Measurements from ENCODE around the gene SLFN11. TPM values are rescaled to one million over a fixed set of nuclear protein-coding genes. Genes with fewer than 3 reads are reported as not detected.

Gene SLFN11
- total RNA-seq, 2 donors from 2014 or later, result 9.2 to 16.6 TPM

DNA sequence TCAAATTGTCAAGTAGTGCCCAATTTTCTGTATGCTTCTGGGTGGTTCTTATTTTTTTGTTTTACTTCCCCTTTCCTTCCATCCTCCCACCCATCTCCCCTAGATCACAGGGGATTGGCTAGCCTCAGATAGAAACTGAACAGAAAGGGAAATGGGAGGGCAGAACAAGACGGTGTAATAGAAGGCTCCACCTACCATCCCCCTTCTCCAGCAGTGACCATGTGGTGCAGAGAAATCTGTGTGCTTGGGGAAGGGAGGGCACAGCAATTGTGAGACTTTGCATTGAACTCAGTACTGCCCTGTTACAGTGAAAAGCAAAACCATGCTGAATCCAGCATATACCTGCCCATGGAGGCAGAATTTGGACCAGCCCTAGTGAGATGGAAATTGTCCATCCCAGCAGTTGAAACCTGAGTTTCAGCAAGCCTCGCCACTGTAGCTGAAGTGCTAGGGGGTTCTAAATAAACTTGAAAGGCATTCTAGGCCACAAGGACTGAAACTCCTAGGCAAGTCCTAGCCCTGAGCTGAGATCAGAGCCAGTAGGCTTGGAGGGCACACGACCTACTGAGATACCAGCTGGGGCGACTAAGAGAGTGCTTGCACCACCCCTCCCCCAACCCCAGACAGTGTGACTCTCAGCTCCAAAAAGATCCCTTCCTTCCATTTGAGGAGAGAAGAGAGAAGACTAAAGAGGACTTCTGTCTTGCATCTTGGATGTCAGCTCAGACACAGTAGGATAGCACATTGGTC is 5.2 kb downstream of the SLFN11 start:
- ATAC-seq, result no peak
- 38 to 50% methylated on average over 3 to 4 of the region's 4 CpGs for WGBS, 2 donors
- intact Hi-C loops (cut with DNase I), result no loop called here
- H3K4me3 ChIP-seq, result no peak overlapping the region
- H3K9me3 ChIP-seq, result peaks cover 0 to 6% (median 0%) of the 10 kb centered on the region in 3 donors
- peak in 1 of 4 donors; percentile 46 for DNase-seq
- no peak for TF ChIP-seq POLR2A (IDR thresholded peaks at IDR 0.05)
- TF ChIP-seq, protein P1, sequence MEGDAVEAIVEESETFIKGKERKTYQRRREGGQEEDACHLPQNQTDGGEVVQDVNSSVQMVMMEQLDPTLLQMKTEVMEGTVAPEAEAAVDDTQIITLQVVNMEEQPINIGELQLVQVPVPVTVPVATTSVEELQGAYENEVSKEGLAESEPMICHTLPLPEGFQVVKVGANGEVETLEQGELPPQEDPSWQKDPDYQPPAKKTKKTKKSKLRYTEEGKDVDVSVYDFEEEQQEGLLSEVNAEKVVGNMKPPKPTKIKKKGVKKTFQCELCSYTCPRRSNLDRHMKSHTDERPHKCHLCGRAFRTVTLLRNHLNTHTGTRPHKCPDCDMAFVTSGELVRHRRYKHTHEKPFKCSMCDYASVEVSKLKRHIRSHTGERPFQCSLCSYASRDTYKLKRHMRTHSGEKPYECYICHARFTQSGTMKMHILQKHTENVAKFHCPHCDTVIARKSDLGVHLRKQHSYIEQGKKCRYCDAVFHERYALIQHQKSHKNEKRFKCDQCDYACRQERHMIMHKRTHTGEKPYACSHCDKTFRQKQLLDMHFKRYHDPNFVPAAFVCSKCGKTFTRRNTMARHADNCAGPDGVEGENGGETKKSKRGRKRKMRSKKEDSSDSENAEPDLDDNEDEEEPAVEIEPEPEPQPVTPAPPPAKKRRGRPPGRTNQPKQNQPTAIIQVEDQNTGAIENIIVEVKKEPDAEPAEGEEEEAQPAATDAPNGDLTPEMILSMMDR (IDR thresholded peaks at IDR 0.05), result no peak
- H3K27me3 ChIP-seq, result no peaks in the 10 kb centered on the region
- H3K27ac ChIP-seq, result no peak overlapping the region
- no peaks in the 10 kb centered on the region for H3K36me3 ChIP-seq (replicated peaks in 1 of 2; ENCODE audit: insufficient read depth in 1 of 2, low read depth in 2 of 2)
- peaks cover under 1% of the 10 kb centered on the region for H3K4me1 ChIP-seq

DNA sequence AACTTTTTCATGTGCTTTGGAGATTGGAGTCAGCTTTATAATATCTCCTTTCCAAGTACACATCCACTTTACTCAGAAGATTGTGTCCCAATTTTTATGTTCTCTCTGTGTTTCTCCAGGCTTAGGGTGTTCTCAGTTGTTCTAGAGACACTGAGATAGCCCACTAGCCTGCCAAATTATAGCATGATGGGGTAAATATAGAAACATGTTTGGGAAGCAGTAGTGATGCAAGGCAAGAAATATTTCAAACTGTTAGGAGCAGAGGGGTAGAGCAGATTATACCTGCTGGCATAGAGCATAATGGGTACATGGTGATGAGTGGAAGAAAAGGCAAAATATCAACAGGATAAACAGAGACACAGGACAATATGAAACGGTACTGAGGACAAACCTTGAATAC is 12.4 kb downstream of the SLFN11 start:
- intact Hi-C loops (cut with DNase I), result no loop called here
- DNase-seq, result no peak
- Histone ChIP-seq H3K27ac (no peak overlapping the region), H3K9me3 (no peaks in the 10 kb centered on the region), H3K4me1 (no peaks in the 10 kb centered on the region), H3K36me3 (replicated peaks in 1 of 2; ENCODE audit: insufficient read depth in 1 of 2, low read depth in 2 of 2) (no peaks in the 10 kb centered on the region), H3K4me3 (no peak overlapping the region), H3K27me3 (peaks cover 0 to 7% of the 10 kb centered on the region in 2 donors)
- WGBS, 2 donors, result 20 to 28% methylated on average over 1 of the region's 1 CpG
- ATAC-seq, result no peak
- TF ChIP-seq, protein P1 (IDR thresholded peaks at IDR 0.05), result no peak
- TF ChIP-seq POLR2A (IDR thresholded peaks at IDR 0.05), result no peak

GRCh38 chr17:35359398-35359797 is 14.0 kb downstream of the SLFN11 start:
- 46 to 52% methylated on average over 3 of the region's 3 CpGs for WGBS, 2 donors
- DNase-seq (no peak), ATAC-seq (no peak)
- Histone ChIP-seq H3K4me1 (no peaks in the 10 kb centered on the region), H3K27ac (no peak overlapping the region), H3K36me3 (replicated peaks in 1 of 2; ENCODE audit: insufficient read depth in 1 of 2, low read depth in 2 of 2) (no peaks in the 10 kb centered on the region), H3K9me3 (no peaks in the 10 kb centered on the region), H3K27me3 (peaks cover 0 to 7% of the 10 kb centered on the region in 2 donors), H3K4me3 (no peak overlapping the region)
- TF ChIP-seq, protein P1 (IDR thresholded peaks at IDR 0.05), result no peak
- TF ChIP-seq POLR2A (IDR thresholded peaks at IDR 0.05), result no peak
- intact Hi-C loops (cut with DNase I), result no loop called here

DNA sequence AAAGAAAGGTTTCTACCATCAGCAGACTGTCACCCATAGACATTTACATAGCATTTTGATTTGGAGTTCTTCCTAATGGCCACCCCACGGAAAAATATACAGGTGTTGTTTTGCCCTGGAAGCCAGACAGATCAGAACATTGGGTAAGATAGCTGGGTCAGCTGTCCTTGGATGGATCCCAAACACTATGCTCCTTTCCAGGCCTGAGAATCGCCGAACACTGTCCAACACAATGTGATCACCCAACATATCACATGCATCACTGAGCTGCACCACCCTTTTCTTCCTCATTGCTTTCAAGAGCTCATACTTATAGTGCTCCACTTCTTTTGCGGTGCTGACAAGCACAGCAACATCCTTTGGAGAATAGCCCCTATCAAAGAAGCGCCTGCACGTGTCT is 21.1 kb downstream of the SLFN11 start:
- Histone ChIP-seq H3K4me3 (no peak overlapping the region), H3K9me3 (no peaks in the 10 kb centered on the region), H3K36me3 (replicated peaks in 1 of 2; ENCODE audit: insufficient read depth in 1 of 2, low read depth in 2 of 2) (no peaks in the 10 kb centered on the region), H3K27me3 (no peaks in the 10 kb centered on the region), H3K27ac (no peak overlapping the region), H3K4me1 (no peaks in the 10 kb centered on the region)
- TF ChIP-seq, protein P1 (IDR thresholded peaks at IDR 0.05), result no peak
- TF ChIP-seq POLR2A (IDR thresholded peaks at IDR 0.05), result no peak
- no peak for DNase-seq
- intact Hi-C loops (cut with DNase I), result no loop called here
- 61 to 68% methylated on average over 6 of the region's 6 CpGs for WGBS, 2 donors
- no peak for ATAC-seq

- no peaks in the 10 kb centered on the region for H3K9me3 ChIP-seq
- no peak overlapping the region for H3K27ac ChIP-seq
- WGBS, 2 donors, result 47 to 69% methylated on average over 1 of the region's 1 CpG
- H3K4me3 ChIP-seq, result no peak overlapping the region
- no peaks in the 10 kb centered on the region for H3K36me3 ChIP-seq (replicated peaks in 1 of 2; ENCODE audit: insufficient read depth in 1 of 2, low read depth in 2 of 2)
- no peak for ATAC-seq
- DNase-seq, result no peak
- peaks cover 0 to 5% of the 10 kb centered on the region in 2 donors for H3K27me3 ChIP-seq
- intact Hi-C loops (cut with DNase I), result no loop called here
- TF ChIP-seq POLR2A (IDR thresholded peaks at IDR 0.05), result no peak
- TF ChIP-seq, protein P1 (IDR thresholded peaks at IDR 0.05), result no peak
- H3K4me1 ChIP-seq, result peaks cover 12% of the 10 kb centered on the region
These were observed 22.9 kb downstream of the SLFN11 start for GRCh38 chr17:35350493-35350892.
